KOPT-K1 (cell line): Measurements from ENCODE around the gene ZNF737.
"Not testable (repeated sequence)": the region's sequence is repeated elsewhere in the genome, so short reads cannot be mapped to it uniquely, and the experiment has no call there.

ENCODE experiments used
- H3K27ac ChIP-seq: fragments of 200-600 bp; sonication (generic); 2 replicates; pipeline ENCODE4 v1.5.1; 2016; ENCODE audit warnings: antibody characterized with exemption, mild to moderate bottlenecking, low read depth, low read length; ENCODE audit not compliant: poor library complexity, severe bottlenecking
- H3K36me3 ChIP-seq: fragments of 200-600 bp; sonication (generic); 2 replicates; pipeline ENCODE4 v1.5.1; 2017; ENCODE audit warnings: antibody characterized with exemption, mild to moderate bottlenecking, low read length, moderate library complexity; ENCODE audit not compliant: insufficient read depth
- H3K9me3 ChIP-seq: fragments of 200-600 bp; sonication (generic); 2 replicates; pipeline ENCODE4 v1.5.1; 2017; ENCODE audit warnings: antibody characterized with exemption, low read length, mild to moderate bottlenecking; ENCODE audit not compliant: insufficient read depth, poor library complexity, severe bottlenecking

ZNF737 gene

DNA sequence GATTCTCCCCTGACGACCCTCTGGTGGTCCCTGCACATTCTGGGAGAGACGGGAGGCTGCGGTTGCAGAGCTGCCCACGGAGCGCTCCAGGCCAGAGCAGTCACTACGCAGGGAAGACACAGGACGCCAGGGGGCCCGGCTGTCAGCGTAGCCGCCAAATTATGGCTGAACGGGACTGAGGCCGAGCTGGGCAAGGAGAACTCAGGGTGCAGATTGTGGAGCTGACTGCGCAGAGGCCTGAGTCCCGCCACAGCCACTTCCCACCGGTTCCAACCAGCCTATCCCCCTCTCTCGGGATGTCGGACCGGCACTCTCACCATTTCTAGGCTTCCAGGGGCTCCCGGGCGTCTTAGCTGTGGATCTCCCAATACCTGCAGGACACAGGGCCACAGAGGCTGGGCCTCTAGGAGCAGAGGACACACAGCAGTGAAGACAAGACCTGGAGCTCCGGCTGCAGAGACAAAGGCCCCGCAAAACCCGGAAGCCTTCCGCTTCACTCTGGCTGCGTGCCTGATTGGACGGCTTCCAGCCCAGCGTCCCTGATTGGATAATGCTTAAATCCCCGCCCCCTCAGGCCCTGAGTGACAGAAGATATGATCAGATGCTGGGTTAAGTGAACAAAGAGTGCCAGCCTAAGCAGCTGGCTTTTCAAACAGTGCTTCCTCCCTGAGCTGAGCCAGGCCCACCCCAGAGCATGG is at the start of gene ZNF737:
Gene ZNF737 (minus strand): TSS at position 461 of the 698 bp plus-strand sequence. CDS start 141 bp downstream, at position 320.
- Histone ChIP-seq H3K27ac (peak within 1 kb of the TSS; percentile 80), H3K36me3 (peaks cover 35% of the 10 kb centered on the region), H3K9me3 (peaks cover 84% of the 10 kb centered on the region)

DNA sequence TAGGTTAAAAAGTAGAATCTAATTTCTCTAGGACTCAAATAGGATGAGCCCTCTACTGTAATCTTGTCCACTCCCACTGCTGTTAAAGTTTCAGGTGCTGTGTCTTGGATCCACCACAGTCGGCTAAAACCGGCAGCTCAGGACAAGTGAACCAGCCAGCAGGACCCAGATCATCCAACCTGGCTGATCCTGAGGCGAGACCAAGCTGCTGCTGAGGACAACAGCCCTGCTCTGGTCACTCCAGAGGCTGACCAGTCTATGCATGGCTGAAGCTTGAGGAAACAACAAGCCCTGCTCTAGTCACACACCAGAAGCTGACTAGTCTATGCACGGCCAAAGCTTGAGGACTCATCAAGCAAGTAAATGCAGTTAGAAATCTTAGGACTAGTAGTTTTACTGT is 49.4 kb upstream of the ZNF737 start:
- H3K27ac ChIP-seq, H3K36me3 ChIP-seq, H3K9me3 ChIP-seq: not testable (repeated sequence)

DNA sequence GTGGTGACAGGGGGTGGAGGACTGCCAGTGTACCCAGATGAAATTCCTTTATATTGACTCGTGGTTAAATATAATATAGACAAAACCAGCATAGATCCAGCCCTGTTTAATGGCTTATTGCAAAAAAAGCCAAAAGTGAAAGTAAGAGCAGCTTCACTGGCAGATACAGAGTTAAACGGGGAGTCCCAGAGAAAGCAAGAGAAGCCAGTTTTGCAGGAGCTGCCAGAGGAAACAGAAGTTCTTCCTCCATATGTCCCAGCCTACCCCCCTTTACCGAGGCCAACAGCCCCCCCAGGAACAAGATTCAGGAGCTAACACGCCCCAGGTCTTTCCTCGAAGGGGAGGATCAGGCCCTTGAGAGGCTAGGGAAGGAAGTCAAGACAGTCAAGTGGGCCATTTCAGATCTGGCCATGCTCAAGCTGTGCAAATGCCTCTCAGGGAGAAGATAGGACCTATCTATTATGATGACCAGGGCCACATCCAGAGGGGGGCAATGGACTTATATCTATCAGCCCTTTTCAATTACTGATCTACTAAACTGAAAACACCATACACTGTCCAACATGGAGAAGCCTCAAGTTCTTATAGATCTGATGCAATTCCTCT is 47.2 kb upstream of the ZNF737 start:
- H3K9me3 ChIP-seq, result peaks cover 16% of the 10 kb centered on the region

DNA sequence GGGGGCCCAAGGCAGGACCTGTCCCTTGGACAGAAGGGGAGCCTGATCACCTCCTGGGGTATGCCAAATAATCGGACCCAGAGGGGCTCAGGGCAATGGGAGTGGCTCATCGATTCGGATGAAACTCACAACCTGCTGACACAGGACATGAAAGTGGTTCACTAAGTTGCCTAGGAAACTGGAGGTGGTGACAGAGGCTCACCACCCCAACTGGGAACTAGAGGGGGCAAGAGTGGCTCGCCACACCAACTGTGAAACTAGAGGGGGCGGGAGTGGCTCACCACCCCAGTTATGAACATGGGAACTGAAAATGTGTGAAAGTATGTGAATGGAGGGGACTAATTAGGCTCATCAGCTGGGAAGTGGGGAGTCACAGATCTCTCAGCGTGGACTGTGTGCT is 46.3 kb upstream of the ZNF737 start:
- Histone ChIP-seq H3K36me3 (no peaks in the 10 kb centered on the region), H3K9me3 (peaks cover 17% of the 10 kb centered on the region), H3K27ac (no peak overlapping the region)

More for the DNA sequence above, 47.2 kb upstream of the ZNF737 start:
- no peak overlapping the region for H3K27ac ChIP-seq
- H3K36me3 ChIP-seq, result no peaks in the 10 kb centered on the region

DNA sequence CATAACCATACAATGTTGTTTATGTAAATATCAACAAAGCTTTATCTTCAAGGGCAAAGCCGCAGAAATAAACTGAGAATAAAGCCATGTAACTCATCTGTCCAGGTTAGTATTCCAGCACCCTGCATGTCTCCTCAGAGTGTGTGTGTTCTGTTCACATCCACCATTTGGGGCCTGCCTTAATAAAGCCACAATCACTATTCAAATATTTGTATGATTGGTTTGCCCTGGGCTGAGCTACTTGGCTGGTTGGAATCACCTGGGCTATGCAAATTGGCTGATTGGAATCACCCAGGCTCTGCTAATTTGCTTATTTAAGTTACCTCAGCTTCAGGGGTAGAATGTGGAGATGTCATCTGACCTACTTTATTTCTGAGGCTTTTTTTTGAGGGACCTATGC is 42.4 kb upstream of the ZNF737 start:
- no peak overlapping the region for H3K27ac ChIP-seq
- H3K36me3 ChIP-seq, result no peaks in the 10 kb centered on the region
- peaks cover 12% of the 10 kb centered on the region for H3K9me3 ChIP-seq

DNA sequence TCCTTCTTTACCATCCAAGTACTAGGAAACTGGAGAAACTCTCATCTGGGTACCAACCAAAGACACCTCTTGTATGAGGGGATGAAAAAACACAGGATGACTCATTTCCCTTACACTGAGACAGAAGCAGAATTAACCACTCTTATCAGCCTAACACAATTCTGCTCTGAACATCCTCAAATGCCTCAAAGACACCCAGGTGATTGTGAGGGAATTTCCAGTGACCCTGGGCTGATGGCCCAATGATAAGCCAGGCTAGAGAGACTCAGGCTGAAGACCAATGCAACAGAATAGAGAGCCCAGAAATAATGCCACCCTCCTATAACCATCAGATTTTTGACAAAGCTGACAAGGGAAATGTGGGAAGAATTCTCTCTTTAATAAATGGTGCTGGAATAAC is 7.0 kb downstream of the ZNF737 start:
- H3K36me3 ChIP-seq, result peaks cover 84% of the 10 kb centered on the region
- peaks cover 99% of the 10 kb centered on the region for H3K9me3 ChIP-seq
- H3K27ac ChIP-seq, result no peak overlapping the region

DNA sequence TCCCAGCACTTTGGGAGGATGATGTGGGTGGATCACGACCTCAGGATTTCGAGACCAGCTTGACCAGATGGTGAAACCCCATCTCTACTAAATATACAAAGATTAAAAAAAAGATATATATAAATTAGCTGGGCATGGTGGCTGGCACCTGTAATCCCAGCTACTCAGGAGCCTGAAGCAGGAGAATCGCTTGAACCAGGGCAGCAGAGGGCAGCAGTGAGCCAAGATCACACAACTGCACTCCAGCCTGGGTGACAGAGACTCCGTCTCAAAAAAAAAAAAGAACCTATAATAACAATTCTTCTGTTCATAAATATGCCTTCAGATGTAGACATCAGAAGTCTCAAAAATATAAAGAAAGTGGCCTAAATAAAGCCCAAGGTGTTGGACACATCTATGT is 7.6 kb downstream of the ZNF737 start:
- H3K27ac ChIP-seq, result no peak overlapping the region
- H3K9me3 ChIP-seq, result peaks cover 99% of the 10 kb centered on the region
- H3K36me3 ChIP-seq, result peaks cover 84% of the 10 kb centered on the region

DNA sequence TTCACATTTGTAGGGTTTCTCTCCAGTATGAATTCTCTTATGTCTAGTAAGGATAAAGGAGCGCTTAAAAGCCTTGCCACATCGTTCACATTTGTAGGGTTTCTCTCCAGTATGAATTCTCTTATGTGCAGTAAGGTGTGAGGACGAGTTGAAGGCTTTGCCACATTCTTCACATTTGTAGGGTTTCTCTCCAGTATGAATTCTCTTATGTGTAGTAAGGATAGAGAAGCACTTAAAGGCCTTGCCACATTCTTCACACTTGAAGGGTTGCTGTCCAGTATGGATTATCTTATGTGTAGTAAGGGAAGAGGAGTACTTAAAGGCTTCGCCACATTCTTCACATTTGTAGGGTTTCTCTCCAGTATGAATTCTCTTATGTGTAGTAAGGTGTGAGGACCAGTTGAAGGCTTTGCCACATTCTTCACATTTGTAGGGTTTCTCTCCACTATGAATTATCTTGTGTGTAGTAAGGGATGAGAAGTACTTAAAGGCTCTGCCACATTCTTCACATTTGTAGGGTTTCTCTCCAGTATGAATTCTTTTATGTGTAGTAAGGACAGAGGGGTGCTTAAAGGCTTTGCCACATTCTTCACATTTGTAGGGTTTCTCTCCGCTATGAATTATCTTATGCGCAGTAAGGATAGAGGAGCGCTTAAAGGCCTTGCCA is 20.8 kb downstream of the ZNF737 start:
- peaks cover 76% of the 10 kb centered on the region for H3K36me3 ChIP-seq
- peaks cover 100% of the 10 kb centered on the region for H3K9me3 ChIP-seq
- H3K27ac ChIP-seq, result not testable (repeated sequence)

DNA sequence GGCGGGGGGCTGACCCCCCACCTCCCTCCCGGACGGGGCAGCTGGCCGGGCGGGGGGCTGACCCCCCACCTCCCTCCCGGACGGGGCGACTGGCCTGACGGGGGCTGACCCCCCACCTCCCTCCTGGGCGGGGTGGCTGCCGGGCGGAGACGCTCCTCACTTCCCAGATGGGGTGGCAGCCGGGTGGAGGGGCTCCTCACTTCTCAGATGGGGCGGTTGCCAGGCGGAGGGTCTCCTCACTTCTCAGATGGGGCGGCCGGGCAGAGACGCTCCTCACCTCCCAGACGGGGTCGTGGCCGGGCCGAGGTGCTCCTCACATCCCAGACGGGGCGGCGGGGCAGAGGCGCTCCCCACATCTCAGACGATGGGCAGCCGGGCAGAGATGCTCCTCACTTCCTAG is 35.3 kb downstream of the ZNF737 start:
- peaks cover 41% of the 10 kb centered on the region for H3K9me3 ChIP-seq
- not testable (repeated sequence) for H3K36me3 ChIP-seq, H3K27ac ChIP-seq

DNA sequence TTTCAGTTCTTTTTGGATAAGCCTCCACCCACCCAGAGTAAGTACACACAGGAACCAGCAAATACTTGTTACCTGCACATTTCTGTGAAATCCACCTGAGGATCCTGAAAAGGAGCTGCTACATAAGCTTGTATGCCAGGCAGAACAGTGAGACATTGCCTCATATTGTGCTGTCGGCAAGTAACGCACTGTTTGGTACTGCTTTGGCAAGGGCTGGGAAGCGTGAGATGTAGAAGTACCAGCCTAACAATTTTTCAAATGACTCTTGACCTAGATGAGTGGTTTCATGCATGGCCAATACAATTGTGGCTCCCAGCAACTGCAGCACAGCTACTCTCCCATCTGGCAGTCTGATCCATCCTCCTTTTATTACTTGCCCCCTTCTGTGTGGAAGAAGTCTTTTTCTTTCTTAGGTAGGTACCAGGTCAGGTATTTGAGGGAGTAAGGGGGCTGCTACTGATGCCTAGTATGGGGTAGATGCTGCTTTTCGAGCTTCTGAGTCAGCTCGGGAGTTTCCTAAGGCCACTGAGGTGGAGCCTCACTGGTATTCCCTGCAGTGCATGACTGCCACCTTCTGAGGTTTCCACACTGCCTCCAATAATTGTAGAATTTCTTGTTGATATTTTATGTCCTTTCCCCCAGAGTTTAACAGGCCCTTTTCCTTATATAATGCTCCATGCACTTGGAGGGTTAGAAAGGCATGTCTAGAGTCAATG is 52.2 kb downstream of the ZNF737 start:
- no peak overlapping the region for H3K27ac ChIP-seq
- H3K9me3 ChIP-seq, result peaks cover 41% of the 10 kb centered on the region
- no peaks in the 10 kb centered on the region for H3K36me3 ChIP-seq

DNA sequence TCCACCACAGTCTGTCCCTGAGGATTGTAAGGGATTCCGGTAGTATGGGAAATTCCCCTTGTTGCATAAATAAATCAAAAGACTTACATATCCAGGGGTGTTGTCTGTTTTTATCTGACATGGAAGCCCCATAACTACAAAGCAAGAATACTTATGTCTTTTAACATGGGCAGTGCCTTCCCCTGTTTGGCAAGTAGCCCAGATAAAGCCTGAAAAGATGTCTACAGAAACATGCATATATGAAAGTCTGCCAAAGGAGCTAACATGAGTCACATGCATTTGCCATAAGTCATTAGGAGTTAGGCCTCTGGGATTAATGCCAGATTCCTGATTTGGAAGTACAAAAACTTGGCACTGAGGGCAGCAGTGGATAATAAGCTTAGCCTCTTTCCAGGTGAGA is 62.1 kb downstream of the ZNF737 start:
- peaks cover 37% of the 10 kb centered on the region for H3K9me3 ChIP-seq
- no peaks in the 10 kb centered on the region for H3K36me3 ChIP-seq
- no peak overlapping the region for H3K27ac ChIP-seq
